Adrenal gland (tissue), 12 donors: ENCODE measurements around the gene TAS2R1. TPM values are rescaled to one million over a fixed set of nuclear protein-coding genes. Genes with fewer than 3 reads are reported as not detected.

ENCODE experiments used
- DNase-seq, 7 donors: peaks; one replicate each; pipeline ENCODE4 v3.0.0-alpha.2; 2019 to 2020
- H3K27ac ChIP-seq, 5 donors: fragments of 200-600 bp; sonication (generic) in 4 of 5; 1 replicate in 3 of 5; 2 replicates in 2 of 5; pipeline versions ENCODE4 v1.5.1 to v1.8.0; 2016 to 2020; ENCODE audit warnings: mild to moderate bottlenecking in 1 of 5
- H3K27me3 ChIP-seq: fragments of 200-600 bp; 2 replicates; pipeline ENCODE4 v1.8.0; 2021
- H3K36me3 ChIP-seq, 2 donors: fragments of 200-600 bp; replicated peaks in 1 of 2; 1 replicate in 1 of 2; 2 replicates in 1 of 2; pipeline versions ENCODE4 v1.5.1 to v1.8.0; 2018 to 2022
- H3K4me1 ChIP-seq, 2 donors: fragments of 200-600 bp; replicated peaks in 1 of 2; 1 replicate in 1 of 2; 2 replicates in 1 of 2; pipeline versions ENCODE4 v1.5.1 to v1.8.0; 2018 to 2021
- H3K4me3 ChIP-seq, 4 donors: fragments of 200-600 bp; sonication (generic) in 3 of 4; one replicate each; pipeline ENCODE4 v1.5.1; 2016 to 2018
- H3K9me3 ChIP-seq, 3 donors: fragments of 200-600 bp; sonication (generic) in 1 of 3; replicated peaks in 1 of 3; 1 replicate in 2 of 3; 2 replicates in 1 of 3; pipeline versions ENCODE4 v1.5.1 to v1.8.0; 2016 to 2021
- CTCF ChIP-seq, 6 experiments: fragments of 450-650 bp in 4 of 6; fragments of 200-600 bp in 2 of 6; sonication (generic) in 1 of 6; IDR thresholded peaks; 1 replicate in 5 of 6; 2 replicates in 1 of 6; pipeline versions ENCODE4 v1.5.1 to v1.8.0; 2016 to 2021; ENCODE audit warnings: antibody characterized with exemption in 6 of 6, mild to moderate bottlenecking in 2 of 6, moderate library complexity in 1 of 6
- POLR2A ChIP-seq, 2 donors: fragments of 450-650 bp; IDR thresholded peaks; one replicate each; pipeline ENCODE4 v1.6.1; 2017; ENCODE audit warnings: antibody characterized with exemption in 2 of 2, mild to moderate bottlenecking in 2 of 2, moderate library complexity in 1 of 2
- WGBS, 4 donors: extraction: QIAGEN DNeasy Blood & Tissue Kit in 2 of 4; methylation state at CpG; one replicate each; pipeline versions ENCODE4 v1.1.5 to v1.1.7; 2013 to 2017; 5-methylcytosine and 5-hydroxymethylcytosine counted together
- intact Hi-C, 2 donors: fragments of 100-400 bp; cut with DNase I; formaldehyde crosslinking; loops; one replicate each; pipeline versions ENCODE4 v1.14.1 to v1.15.0; 2022 to 2023
- polyA plus RNA-seq, 3 donors: library from polyadenylated mRNA; stranded (reverse); fragments of 200-250 nt in 2 of 3; fragments of 350-450 nt in 1 of 3; fragmentation: Illumina TruSeq in 1 of 3; extraction: RNeasy Lipid Tissue Mini Kit (QIAGEN cat#74804) in 1 of 3; gene quantifications; one replicate each; pipeline ENCODE4 v1.2.3, GENCODE V29; 2013 to 2014
- total RNA-seq, 9 donors: library from RNA; depleted of rRNA in 4 of 9; stranded (reverse); fragments of >200 nt in 4 of 9; fragments of 120-200 nt in 1 of 9; fragmentation: NEBNext Ultra II Directional in 1 of 9; extraction: Animal tissue kit (Norgen Biotek cat#: 25700) in 1 of 9; gene quantifications; one replicate each; pipeline versions ENCODE4 v1.1.0 to v1.2.4, GENCODE V29; 2013 to 2023
- donor health status: healthy with polysubstance abuse.
- donor health status: Bipolar disorder and iron deficiency.
- donor health status: DM: yes; HTN: yes; CAD: no.
- donor health status: DM: no; HTN: no; CAD: no.
- donor health status: DM: no; HTN: no; CAD: no.
- donor health status: DM: yes; HTN: yes; CAD: no.

TAS2R1 gene
- total and polyA plus RNA-seq, 12 donors: 0.06 TPM; not detected in 11

- intact Hi-C loops: no loop called here
- Histone ChIP-seq H3K4me1 (no peaks in the 10 kb centered on the region), H3K9me3 (no peaks in the 10 kb centered on the region), H3K4me3 (no peak overlapping the region), H3K27me3 (no peaks in the 10 kb centered on the region), H3K27ac (no peak overlapping the region), H3K36me3 (no peaks in the 10 kb centered on the region)
- no peak for DNase-seq
- TF ChIP-seq CTCF (IDR thresholded peaks at IDR 0.05) (no peak), POLR2A (IDR thresholded peaks at IDR 0.05) (no peak)
Observed at GRCh38 chr5:9594913-9595312, 35.2 kb downstream of the TAS2R1 start.

- no peaks in the 10 kb centered on the region for H3K27me3 ChIP-seq
- TF ChIP-seq POLR2A (IDR thresholded peaks at IDR 0.05) (no peak), CTCF (IDR thresholded peaks at IDR 0.05) (no peak)
- WGBS, 4 donors: 78 to 81% (median 79%) methylated on average over 7 of the region's 7 CpGs
- H3K27ac ChIP-seq: no peak overlapping the region
- H3K4me1 ChIP-seq: no peaks in the 10 kb centered on the region
- H3K4me3 ChIP-seq: no peak overlapping the region
- intact Hi-C loops: no loop called here
- DNase-seq: no peak
- no peaks in the 10 kb centered on the region for H3K36me3 ChIP-seq
- no peaks in the 10 kb centered on the region for H3K9me3 ChIP-seq
Observed at GRCh38 chr5:9589049-9589835, 40.9 kb downstream of the TAS2R1 start.

GRCh38 chr5:9588254-9588653, 41.9 kb downstream of the TAS2R1 start:
- no peaks in the 10 kb centered on the region for H3K27me3 ChIP-seq
- WGBS, 4 donors: 65 to 77% (median 71%) methylated on average over 6 of the region's 6 CpGs
- no peak for DNase-seq

GRCh38 chr5:9587135-9587534, 43.0 kb downstream of the TAS2R1 start:
- intact Hi-C loops: no loop called here
- H3K9me3 ChIP-seq: no peaks in the 10 kb centered on the region
- no peaks in the 10 kb centered on the region for H3K27me3 ChIP-seq
- no peaks in the 10 kb centered on the region for H3K4me1 ChIP-seq
- H3K27ac ChIP-seq: no peak overlapping the region
- TF ChIP-seq POLR2A (IDR thresholded peaks at IDR 0.05) (no peak), CTCF (IDR thresholded peaks at IDR 0.05) (no peak)
- no peaks in the 10 kb centered on the region for H3K36me3 ChIP-seq
- no peak overlapping the region for H3K4me3 ChIP-seq
- DNase-seq: no peak

More at GRCh38 chr5:9588254-9588653, 41.9 kb downstream of the TAS2R1 start:
- Histone ChIP-seq H3K27ac (no peak overlapping the region), H3K4me3 (no peak overlapping the region), H3K9me3 (no peaks in the 10 kb centered on the region), H3K36me3 (no peaks in the 10 kb centered on the region), H3K4me1 (no peaks in the 10 kb centered on the region)
- intact Hi-C loops: no loop called here
- TF ChIP-seq POLR2A (IDR thresholded peaks at IDR 0.05) (no peak), CTCF (IDR thresholded peaks at IDR 0.05) (no peak)
